T follicular helper cell (primary cell): ENCODE data around the gene PLXNC1.
"Not testable (repeated sequence)": the region's sequence is repeated elsewhere in the genome, so short reads cannot be mapped to it uniquely, and the experiment has no call there.

ENCODE experiments used
- DNase-seq: peaks from one replicate; pipeline ENCODE4 v3.0.0-alpha.2; 2020; ENCODE audit warnings: low read depth

The PLXNC1 gene

GRCh38 chr12:94297096-94297699 is 148.8 kb downstream of the PLXNC1 start:
- DNase-seq, result no peak

GRCh38 chr12:94297876-94298505 is 149.6 kb downstream of the PLXNC1 start:
- DNase-seq, result no peak

- no peak for DNase-seq
Measured at GRCh38 chr12:94299846-94300245, 151.5 kb downstream of the PLXNC1 start.

DNA sequence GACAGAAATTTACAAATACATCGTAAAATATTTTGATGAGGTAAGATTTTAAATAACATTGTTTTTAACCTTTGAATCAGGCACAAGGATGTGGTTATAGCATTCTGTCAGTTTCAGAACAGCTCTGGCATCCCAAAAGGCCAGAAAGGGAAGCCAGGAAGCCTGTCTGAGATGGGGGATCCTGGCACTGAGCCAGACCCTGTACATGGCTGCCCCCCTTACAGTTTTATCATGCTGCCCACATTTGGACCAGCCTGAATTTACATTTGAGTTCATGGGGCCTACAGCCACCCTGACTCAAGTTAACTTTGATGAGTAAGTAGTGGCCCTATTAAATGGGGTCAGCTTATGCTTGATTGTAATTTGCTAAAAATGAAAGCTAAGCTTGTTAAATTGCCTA is 155.6 kb downstream of the PLXNC1 start:
- no peak for DNase-seq

DNA sequence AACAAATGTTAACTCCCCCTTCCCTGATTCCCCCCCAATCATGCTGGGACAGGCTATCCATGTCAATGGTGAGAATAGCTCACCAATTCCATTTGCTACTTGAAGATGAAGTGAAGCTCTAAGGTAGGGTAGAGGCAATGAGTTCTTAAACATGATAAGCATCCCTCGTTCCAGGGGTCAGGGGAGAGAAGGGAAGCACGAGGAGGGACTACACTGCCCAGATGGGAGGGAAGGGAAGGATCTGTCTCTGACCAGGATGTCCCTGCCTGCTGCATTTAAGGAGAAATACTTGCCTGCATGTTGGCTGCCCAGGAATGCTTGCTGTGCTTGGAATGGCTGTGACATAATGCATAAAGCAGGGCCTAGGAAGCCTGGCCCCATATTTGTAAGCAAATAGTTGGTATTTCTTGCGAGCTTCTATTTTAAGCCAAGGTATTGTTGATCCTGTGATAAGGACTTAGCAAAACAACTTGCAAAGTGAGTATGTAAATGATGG is 156.2 kb downstream of the PLXNC1 start:
- no peak for DNase-seq

DNA sequence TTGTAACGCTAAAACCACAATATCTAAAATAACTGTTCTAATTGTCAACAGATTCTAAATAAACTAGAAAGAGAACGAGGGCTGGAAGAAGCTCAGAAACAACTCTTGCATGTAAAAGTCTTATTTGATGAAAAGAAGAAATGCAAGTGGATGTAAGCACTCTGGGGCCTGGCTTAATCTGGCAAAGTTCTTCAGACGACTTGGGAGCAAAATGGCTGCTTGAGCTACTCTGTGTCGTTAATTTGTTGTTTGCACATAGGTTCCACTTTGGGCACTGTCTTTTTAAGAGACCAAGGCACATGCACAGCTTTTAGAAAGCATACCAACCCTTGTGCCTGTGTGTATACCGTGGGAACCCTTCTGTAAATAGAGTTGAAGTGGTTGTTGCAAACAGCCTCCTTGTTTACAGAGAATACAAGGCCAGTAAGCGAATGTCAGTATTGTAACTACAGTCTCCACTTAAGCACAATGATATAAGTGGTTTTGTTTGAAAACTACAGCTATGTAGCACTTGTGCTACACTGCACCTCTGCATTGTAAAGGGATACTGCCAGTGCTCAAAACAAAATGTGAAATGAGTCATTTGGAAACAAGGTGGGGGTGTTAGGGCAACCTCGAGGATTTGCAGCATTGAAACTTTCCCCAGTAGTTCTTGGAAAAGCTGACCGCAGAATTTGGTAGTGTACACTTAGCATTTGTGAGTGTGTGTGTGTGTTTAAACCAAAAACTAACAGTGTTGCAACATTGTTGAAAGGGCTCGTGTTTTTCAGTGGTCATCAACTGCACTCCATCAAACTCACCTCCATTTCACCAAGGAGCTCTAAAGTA is 157.0 kb downstream of the PLXNC1 start:
- DNase-seq, result no peak

GRCh38 chr12:94308612-94309011 is 160.2 kb downstream of the PLXNC1 start:
- no peak for DNase-seq

- DNase-seq, result no peak
Measured at GRCh38 chr12:94309373-94309772, 161.0 kb downstream of the PLXNC1 start.

GRCh38 chr12:94312378-94312777 is 164.0 kb downstream of the PLXNC1 start:
- DNase-seq, result no peak

GRCh38 chr12:94316600-94316999 is 168.2 kb downstream of the PLXNC1 start:
- not testable (repeated sequence) for DNase-seq

DNA sequence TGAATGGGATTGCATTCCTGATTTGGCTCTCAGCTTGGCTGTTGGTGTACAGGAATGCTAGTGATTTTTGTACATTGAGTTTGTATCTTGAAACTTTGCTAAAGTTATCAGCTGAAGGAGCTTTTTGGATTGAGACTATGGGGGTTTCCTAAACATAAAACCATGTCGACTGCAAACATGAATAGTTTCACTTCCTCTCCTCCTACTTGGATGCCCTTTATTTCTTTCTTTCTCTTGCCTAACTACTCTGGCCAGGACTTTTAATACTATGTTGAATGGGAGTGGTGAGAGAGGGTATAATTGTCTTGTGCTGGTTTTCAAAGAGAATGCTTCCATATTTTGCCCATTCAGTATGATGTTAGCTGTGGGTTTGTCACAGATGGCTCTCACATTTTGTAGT is 169.8 kb downstream of the PLXNC1 start:
- no peak for DNase-seq

- no peak for DNase-seq
Measured at GRCh38 chr12:94320109-94320508, 171.7 kb downstream of the PLXNC1 start.

GRCh38 chr12:94322346-94322745 is 174.0 kb downstream of the PLXNC1 start:
- no peak for DNase-seq

DNA sequence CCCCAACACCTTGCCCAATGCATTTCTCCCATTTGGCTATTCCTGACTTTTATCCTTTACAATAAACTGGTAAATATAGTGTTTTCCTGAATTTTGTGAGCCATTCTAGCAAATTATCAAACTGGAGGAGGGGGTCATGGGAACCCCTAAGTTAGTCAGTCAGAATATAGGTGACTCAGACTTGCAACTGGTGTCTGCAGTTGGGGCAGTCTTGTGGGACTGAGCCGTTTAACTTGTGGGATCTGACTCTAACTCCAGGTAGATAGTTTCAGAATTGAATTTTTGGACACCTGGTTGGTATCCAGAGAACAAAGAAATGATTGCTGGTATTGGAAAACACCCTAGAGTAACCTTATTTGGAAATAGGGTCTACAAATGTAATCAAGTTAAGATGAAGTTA is 177.9 kb downstream of the PLXNC1 start:
- no peak for DNase-seq

DNA sequence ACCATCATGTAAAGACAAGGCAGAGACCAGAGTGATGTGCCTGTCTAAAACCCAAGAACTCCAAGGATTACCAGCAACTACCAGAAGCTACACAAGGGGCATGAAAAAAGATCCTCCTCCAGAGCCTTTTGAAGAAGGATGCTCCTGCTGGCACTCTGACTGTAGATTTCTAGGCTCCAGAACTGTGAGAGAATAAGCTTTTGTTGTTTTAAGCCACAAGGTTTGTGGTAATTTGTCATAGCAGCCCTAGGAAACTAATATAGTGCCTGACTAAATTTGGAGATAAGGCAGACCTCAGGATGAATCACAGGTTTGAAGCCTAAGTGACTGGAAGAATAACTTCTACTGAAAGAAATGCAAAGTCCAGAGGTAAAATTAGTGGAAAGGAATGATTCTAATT is 178.3 kb downstream of the PLXNC1 start:
- DNase-seq, result no peak

GRCh38 chr12:94327809-94328208 is 179.4 kb downstream of the PLXNC1 start:
- DNase-seq, result no peak

GRCh38 chr12:94329366-94329765 is 181.0 kb downstream of the PLXNC1 start:
- DNase-seq, result no peak

DNA sequence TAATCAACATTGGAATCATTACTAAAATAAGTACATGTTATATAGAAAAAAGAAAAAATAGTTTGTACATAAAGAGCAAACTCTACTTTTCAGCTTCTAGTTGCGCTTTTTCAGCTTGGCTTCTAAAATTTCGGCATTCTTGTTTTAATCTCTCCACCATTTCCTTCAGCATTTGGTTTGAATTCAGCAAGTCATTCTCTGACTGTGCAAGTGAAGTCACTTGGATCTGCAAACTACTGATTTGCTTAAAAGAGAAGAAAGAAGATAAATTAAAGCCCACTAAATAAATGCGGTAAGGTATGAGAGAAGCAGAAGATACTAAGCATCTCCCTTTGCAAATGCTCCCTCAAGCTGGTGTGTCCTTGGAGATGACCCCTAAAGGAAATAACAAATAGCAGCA is 185.0 kb downstream of the PLXNC1 start:
- DNase-seq, result no peak

DNA sequence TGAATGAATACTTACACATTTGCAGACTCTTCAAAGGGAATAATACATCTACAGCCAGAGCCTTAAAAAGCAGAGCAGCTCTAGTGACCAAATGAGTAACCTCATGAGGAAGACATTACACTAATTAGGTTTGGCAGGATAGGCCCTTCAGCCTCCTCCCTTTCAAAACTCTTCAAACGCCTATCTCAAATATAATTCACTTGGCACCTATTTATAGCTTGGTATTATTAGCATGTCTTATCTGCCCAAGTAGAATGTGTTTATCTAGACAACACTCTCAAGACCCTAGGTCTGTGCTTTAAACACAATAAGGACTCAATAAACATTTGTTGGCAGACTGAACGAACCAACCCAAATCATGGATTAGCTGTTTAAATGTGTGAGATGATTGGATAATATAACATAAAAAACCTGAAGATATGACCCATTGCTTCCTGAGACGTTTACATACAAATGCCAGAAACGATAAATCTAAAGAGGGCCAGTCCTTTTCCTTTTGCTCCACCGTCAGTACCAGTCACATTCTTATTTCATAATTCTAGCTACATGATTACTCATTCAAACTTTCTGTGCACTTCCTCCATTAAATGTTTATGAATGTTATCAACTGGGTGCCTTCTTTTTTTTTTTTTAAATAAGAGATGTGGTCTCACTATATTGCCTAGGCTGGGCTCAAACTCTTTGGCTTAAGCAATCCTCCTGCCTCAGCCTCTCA is 188.0 kb downstream of the PLXNC1 start:
- DNase-seq, result no peak

DNA sequence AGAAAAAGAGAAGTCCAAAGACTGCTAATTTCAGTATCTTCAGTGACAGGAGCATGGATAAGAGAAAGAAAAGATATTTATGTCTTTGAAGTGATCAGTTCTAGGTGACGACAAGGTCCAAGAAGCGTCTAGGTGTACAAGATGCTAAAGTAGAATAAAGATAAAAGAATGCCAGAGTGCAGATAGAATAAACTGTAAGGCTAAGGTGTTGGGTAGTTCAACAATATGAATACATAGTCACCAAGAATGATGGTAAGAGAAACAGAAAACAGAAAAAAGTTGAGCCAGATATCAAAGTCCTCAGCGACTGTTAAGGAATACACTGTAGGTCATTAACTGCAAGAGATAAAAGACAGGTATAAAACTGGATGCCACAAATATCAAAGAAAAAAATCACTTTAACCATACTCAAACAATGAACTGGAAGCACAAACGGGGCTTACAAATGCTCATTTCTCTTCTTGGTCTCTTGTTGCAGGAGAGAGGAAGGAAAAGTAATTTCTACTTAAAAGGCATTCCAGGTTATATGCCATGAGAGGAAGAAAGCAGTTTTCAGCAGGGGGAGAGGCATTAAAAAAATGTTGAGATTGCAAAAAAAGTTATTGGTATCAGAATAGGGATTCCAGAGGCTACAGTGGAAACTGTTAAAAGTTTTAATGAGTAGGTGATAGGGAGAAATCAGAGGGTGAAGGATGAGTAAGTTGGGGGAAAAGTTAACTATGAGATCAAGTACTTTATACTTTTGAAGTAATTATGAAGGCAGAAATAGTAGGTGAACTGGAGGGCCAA is 189.8 kb downstream of the PLXNC1 start:
- no peak for DNase-seq

- no peak for DNase-seq
Measured at GRCh38 chr12:94340573-94340972, 192.2 kb downstream of the PLXNC1 start.

DNA sequence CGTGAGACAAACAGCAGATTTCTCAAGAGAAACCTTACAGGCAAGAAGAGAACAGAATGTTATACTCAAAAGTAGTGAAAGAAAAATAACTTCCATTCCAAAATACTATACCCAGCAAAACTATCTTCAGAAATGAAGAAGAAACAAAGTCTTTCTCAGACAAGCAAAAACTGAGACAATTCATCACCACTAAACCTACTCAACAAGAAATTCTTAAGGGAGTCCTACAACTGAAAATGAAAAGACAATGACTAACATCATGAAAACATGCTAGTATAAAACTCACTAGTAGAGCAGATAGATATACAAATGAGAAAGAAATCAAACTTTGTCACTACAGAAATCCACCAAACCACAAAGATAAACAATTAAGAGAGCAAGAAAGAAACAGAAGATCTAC is 204.8 kb downstream of the PLXNC1 start:
- no peak for DNase-seq
